C4-2B (cell line): Measurements from ENCODE around the gene KLK6.

ENCODE experiments used
- CTCF ChIP-seq: fragments of 450-650 bp; conservative IDR thresholded peaks from 2 replicates; pipeline ENCODE4 v1.5.1; 2017; ENCODE audit warnings: mild to moderate bottlenecking
- ZFX ChIP-seq: fragments of 450-650 bp; IDR thresholded peaks from 2 replicates; pipeline ENCODE4 v1.6.1; 2017

- TF ChIP-seq CTCF (no peak), ZFX (no peak)
Measured at GRCh38 chr19:50910722-50911121, 58.7 kb downstream of the KLK6 start.
